Endothelial cell of umbilical vein (primary cell): Measurements from ENCODE around the gene RTN4IP1. TPM values are rescaled to one million over a fixed set of nuclear protein-coding genes. Genes with fewer than 3 reads are reported as not detected.

Experiments used
- Bru-seq: library from RNA; stranded (reverse); fragments of 400-500 nt; gene quantifications from one replicate; lab custom pipeline; 2021; lab: Mats Ljungman, UMichigan
- BruChase-seq, 2 experiments: library from RNA; stranded (reverse); fragments of 400-500 nt; gene quantifications; one replicate each; lab custom pipeline; 2021; lab: Mats Ljungman, UMichigan
- BruUV-seq: library from RNA; stranded (reverse); fragments of 400-500 nt; replicated peaks from 2 replicates; lab custom pipeline; 2021; lab: Mats Ljungman, UMichigan
- CTCF ChIA-PET: fragments of 300-600, 350-600 bp; sonication (Branson Sonifier 250); formaldehyde crosslinking; loops from one replicate; lab custom pipeline; 2021; ENCODE audit warnings: antibody characterized with exemption, inconsistent platforms; lab: Charles Lee
- POLR2A ChIA-PET: fragments of 300-600, 350-600 bp; sonication (Branson Sonifier 250); formaldehyde crosslinking; loops from one replicate; lab custom pipeline; 2021; ENCODE audit warnings: antibody characterized with exemption, inconsistent platforms; lab: Charles Lee
- DNase-seq: peaks from one replicate; pipeline ENCODE4 v3.0.0-alpha.2; 2011; ENCODE audit warnings: low read depth, low spot score
- FAIRE-seq: peaks from 2 replicates; lab custom pipeline; 2011; peaks lifted over from hg19 to GRCh38; lab: Jason Lieb, UNC
- H2AFZ ChIP-seq: 2 replicates; pipeline ENCODE4 v1.6.0; 2012; ENCODE audit warnings: low read depth, low read length, control low read depth, inconsistent platforms
- H3K27ac ChIP-seq: 2 replicates; pipeline ENCODE4 v1.5.1; 2011; ENCODE audit warnings: low read depth, mild to moderate bottlenecking, control low read depth, low read length, moderate library complexity; ENCODE audit not compliant: insufficient read depth
- H3K27me3 ChIP-seq, 2 experiments: 2 replicates each; pipeline versions ENCODE4 v1.6.0 to v1.6.1; 2011; ENCODE audit warnings: low read length in 2 of 2, mixed read lengths in 1 of 2; ENCODE audit not compliant: control insufficient read depth in 2 of 2, insufficient read depth in 2 of 2
- H3K36me3 ChIP-seq, 2 experiments: 2 replicates in 1 of 2; 3 replicates in 1 of 2; pipeline ENCODE4 v1.5.1; 2011; ENCODE audit warnings: low read length in 2 of 2, mild to moderate bottlenecking in 1 of 2, moderate library complexity in 1 of 2; ENCODE audit not compliant: control insufficient read depth in 2 of 2, insufficient read depth in 2 of 2; ENCODE audit errors: extremely low read depth in 1 of 2
- H3K4me1 ChIP-seq: 3 replicates; pipeline ENCODE4 v1.5.1; 2011; ENCODE audit warnings: mild to moderate bottlenecking, low read length; ENCODE audit not compliant: control insufficient read depth, insufficient read depth; ENCODE audit errors: extremely low read depth
- H3K4me2 ChIP-seq: 2 replicates; pipeline ENCODE4 v1.6.1; 2011; ENCODE audit warnings: low read length, control low read depth, mixed read lengths; ENCODE audit not compliant: insufficient read depth
- H3K4me3 ChIP-seq, 3 experiments: fragments of 200-600 bp in 1 of 3; sonication (generic), shearing (Covaris generic) in 1 of 3; replicated peaks in 1 of 3; 2 replicates each; pipeline ENCODE4 v1.5.1; 2011 to 2016; ENCODE audit warnings: control low read depth in 3 of 3, low read length in 3 of 3, mild to moderate bottlenecking in 2 of 3, inconsistent platforms in 1 of 3, low read depth in 1 of 3, moderate library complexity in 1 of 3; ENCODE audit not compliant: insufficient read depth in 1 of 3
- H3K79me2 ChIP-seq: 2 replicates; pipeline ENCODE4 v1.6.0; 2012; ENCODE audit warnings: low read length, inconsistent platforms; ENCODE audit not compliant: control insufficient read depth, insufficient read depth
- H3K9ac ChIP-seq: replicated peaks from 2 replicates; pipeline ENCODE3; 2011; ENCODE audit warnings: low read length, control low read depth; ENCODE audit not compliant: insufficient read depth; ENCODE audit errors: extremely low read depth
- H3K9me1 ChIP-seq: replicated peaks from 3 replicates; pipeline ENCODE4 v1.6.0; 2011; ENCODE audit warnings: mild to moderate bottlenecking, low read length; ENCODE audit not compliant: control insufficient read depth, insufficient read depth; ENCODE audit errors: extremely low read depth
- H3K9me3 ChIP-seq: replicated peaks from 2 replicates; pipeline ENCODE4 v1.5.1; 2012; ENCODE audit warnings: low read length, inconsistent platforms; ENCODE audit not compliant: control insufficient read depth, insufficient read depth
- H4K20me1 ChIP-seq: replicated peaks from 2 replicates; pipeline ENCODE3; 2011; ENCODE audit warnings: mild to moderate bottlenecking, low read length; ENCODE audit not compliant: control insufficient read depth, insufficient read depth; ENCODE audit errors: extremely low read depth
- FOS ChIP-seq: IDR thresholded peaks from 2 replicates; pipeline ENCODE4 v1.6.1; 2011; ENCODE audit warnings: mild to moderate bottlenecking, low read length, moderate library complexity, borderline replicate concordance; ENCODE audit not compliant: insufficient read depth
- MAX ChIP-seq: IDR thresholded peaks from 2 replicates; pipeline ENCODE4 v1.6.1; 2011; ENCODE audit not compliant: insufficient read depth, insufficient read length
- POLR2A ChIP-seq: IDR thresholded peaks from 2 replicates; pipeline ENCODE4 v1.6.1; 2012; ENCODE audit warnings: low read depth, mild to moderate bottlenecking, control low read depth, low read length
- POLR2AphosphoS5 ChIP-seq: IDR thresholded peaks from 2 replicates; pipeline ENCODE4 v1.6.1; 2012; ENCODE audit warnings: low read depth, mild to moderate bottlenecking, control low read depth, low read length, moderate library complexity; ENCODE audit not compliant: insufficient read depth
- dilution Hi-C: fragments of 300-500 bp; cut with MboI; formaldehyde crosslinking; loops from one replicate; pipeline ENCODE4 v1.15.0; 2019; ENCODE audit warnings: low sequenced_read_pairs; ENCODE audit not compliant: extremely low pct_ligation_motif_present
- intact Hi-C: fragments of 100-400 bp; cut with micrococcal nuclease; formaldehyde crosslinking; loops from one replicate; pipeline ENCODE4 v1.10.0; 2022
- long read RNA-seq: library from polyadenylated mRNA; stranded (forward); transcript quantifications from one replicate; pipeline ENCODE4 v2.0.0, GENCODE V29; 2021
- polyA minus RNA-seq, 3 experiments: library from RNA; depleted of rRNA, polyadenylated mRNA; stranded (reverse); fragments of >200 nt; gene quantifications; 1 replicate in 1 of 3; 2 replicates in 2 of 3; pipeline ENCODE4 v1.2.3, GENCODE V29; 2011
- polyA plus RNA-seq, 4 experiments: library from polyadenylated mRNA; depleted of rRNA in 3 of 4; stranded (reverse) in 3 of 4; unstranded in 1 of 4; fragments of >200 nt; gene quantifications; 2 replicates each; pipeline versions ENCODE4 v1.2.1 to v1.2.3, GENCODE V29; 2011 to 2012; ENCODE audit warnings: missing spikeins in 1 of 4
- total RNA-seq: library from RNA; stranded (reverse); gene quantifications from 2 replicates; pipeline ENCODE4 v1.2.3, GENCODE V29; 2021

Gene RTN4IP1
- total RNA-seq (5.4 and 5.5 TPM in 2 replicates), polyA plus RNA-seq (2.2 and 3.9 TPM in 2 replicates), polyA minus RNA-seq (2.9 and 4.0 TPM in 2 replicates), Bru-seq, nascent RNA (percentile 52 among the genes with signal in this experiment), BruChase-seq, experiment 1, labeled RNA remaining after a 6-hour chase (percentile 43 among the genes with signal in this experiment), BruChase-seq, experiment 2, labeled RNA remaining after a 2-hour chase (percentile 47 among the genes with signal in this experiment)
- 4.3 and 4.9 TPM in 2 replicates for polyA plus RNA-seq (2011; cell fraction: cytosol; rRNA removed)
- 3.2 and 4.4 TPM in 2 replicates for polyA plus RNA-seq (2011; cell fraction: nucleus; rRNA removed)
- 6.1 and 9.1 TPM in 2 replicates for polyA plus RNA-seq (2012)
- 9.0 TPM for polyA minus RNA-seq (2011; cell fraction: cytosol; rRNA and poly(A)+ RNA removed)
- 2.8 and 5.0 TPM in 2 replicates for polyA minus RNA-seq (2011; cell fraction: nucleus; rRNA and poly(A)+ RNA removed)
- long read RNA-seq, transcript RTN4IP1-201 (9 exons, 1,682 nt) = major isoform, 14 of 16 reads
- long read RNA-seq, partial matches to known transcripts = 1 of 16 reads
- long read RNA-seq, other reads (novel, unspliced or antisense) = 1 of 16 reads

- TF ChIP-seq FOS (no peak), POLR2A (peak; percentile 62), MAX (peak; percentile 47), POLR2AphosphoS5 (peak; percentile 49)
- DNase-seq = peak; percentile 96
- BruUV-seq = no TSS peak
Observed at GRCh38 chr6:106629103-106629858, at the start of gene RTN4IP1, which contains the start of gene QRSL1. RTN4IP1 (minus strand) TSS chr6:106629498; CDS start chr6:106629021, 477 bp downstream. QRSL1 (plus strand) TSS chr6:106629578; CDS start chr6:106629682, 104 bp downstream.

More at GRCh38 chr6:106629103-106629858, at the start of gene RTN4IP1, which contains the start of gene QRSL1:
- Histone ChIP-seq H3K9me3 (no peaks in the 10 kb centered on the region), H3K9ac (peak within 1 kb of the TSS; percentile 91), H3K4me2 (peak within 1 kb of the TSS; percentile 86), H3K4me1 (peaks cover 6% of the 10 kb centered on the region), H3K27ac (peak within 1 kb of the TSS; percentile 63), H2AFZ (peak within 1 kb of the TSS; percentile 89), H3K4me3 (peak within 1 kb of the TSS; percentile 71 to 84 (median 80)), H4K20me1 (no peaks in the 10 kb centered on the region), H3K27me3 (no peaks in the 10 kb centered on the region), H3K36me3 (no peaks in the 10 kb centered on the region), H3K9me1 (no peaks in the 10 kb centered on the region), H3K79me2 (peaks cover 29% of the 10 kb centered on the region)
- dilution Hi-C loops (no loop called here), intact Hi-C loops (loop anchor here (1.0 to 5.0 kb wide), 2 partner anchors 8 to 117 kb away; no protein-coding TSS in a partner anchor)
- FAIRE-seq = peak; percentile 66
- POLR2A ChIA-PET = no interaction called here
- CTCF ChIA-PET = interaction anchor here (1.5 kb wide), 1 partner anchor 21 kb away, joined by 3 read pairs; no protein-coding TSS in a partner anchor
